ENCODE results near the gene UBA3. TPM values are rescaled to one million over a fixed set of nuclear protein-coding genes. Genes with fewer than 3 reads are reported as not detected.

UBA3 gene
- total RNA-seq, 1 experiment from 2014 or later, result 41.1 TPM

- no TSS peak for BruUV-seq (replicated peaks)
- DNase-seq (ENCODE audit: unreplicated experiment), result no peak
- ChIA-PET CTCF (no interaction called here), POLR2A (interaction anchor here (0.6 to 9.3 kb wide), 4 partner anchors 29 to 363 kb away, joined by 3 to 94 read pairs (median 32); partner anchors contain the start of genes ARL6IP5, TMF1 and UBA3)
- intact Hi-C loops (cut with micrococcal nuclease), result no loop called here
- TF ChIP-seq CTCF (IDR thresholded peaks at IDR 0.05; ENCODE audit: unreplicated experiment), result no peak
- Mint-ChIP-seq H3K4me3 (ENCODE audit: unreplicated experiment) (no peak overlapping the region), H3K9me3 (ENCODE audit: unreplicated experiment) (no peaks in the 10 kb centered on the region), H3K27ac (ENCODE audit: low read depth, unreplicated experiment) (no peak overlapping the region), H3K36me3 (ENCODE audit: insufficient read depth, unreplicated experiment) (peaks cover 28% of the 10 kb centered on the region), H3K27me3 (ENCODE audit: insufficient read depth, unreplicated experiment) (no peaks in the 10 kb centered on the region), H3K4me1 (ENCODE audit: insufficient read depth, unreplicated experiment) (peaks cover 15% of the 10 kb centered on the region)
These were observed 63.3 kb downstream of the UBA3 start for GRCh38 chr3:69016901-69017300.

GRCh38 chr3:69016102-69016501, 64.1 kb downstream of the UBA3 start:
- intact Hi-C loops (cut with micrococcal nuclease), result no loop called here
- ChIA-PET POLR2A (interaction anchor here (0.7 to 9.3 kb wide), 3 partner anchors 35 to 218 kb away, joined by 3 to 94 read pairs (median 61); partner anchors contain the start of genes ARL6IP5, TMF1 and UBA3), CTCF (no interaction called here)
- TF ChIP-seq CTCF (IDR thresholded peaks at IDR 0.05; ENCODE audit: unreplicated experiment), result no peak
- DNase-seq (ENCODE audit: unreplicated experiment), result no peak
- H3K4me3 Mint-ChIP-seq (ENCODE audit: unreplicated experiment), result no peak overlapping the region
- H3K4me1 Mint-ChIP-seq (ENCODE audit: insufficient read depth, unreplicated experiment), result peaks cover 18% of the 10 kb centered on the region
- H3K27ac Mint-ChIP-seq (ENCODE audit: low read depth, unreplicated experiment), result no peak overlapping the region
- peaks cover 30% of the 10 kb centered on the region for H3K36me3 Mint-ChIP-seq (ENCODE audit: insufficient read depth, unreplicated experiment)
- no TSS peak for BruUV-seq (replicated peaks)
- no peaks in the 10 kb centered on the region for H3K27me3 Mint-ChIP-seq (ENCODE audit: insufficient read depth, unreplicated experiment)
- H3K9me3 Mint-ChIP-seq (ENCODE audit: unreplicated experiment), result no peaks in the 10 kb centered on the region

GRCh38 chr3:69014022-69014580, 66.1 kb downstream of the UBA3 start:
- H3K27ac Mint-ChIP-seq (ENCODE audit: low read depth, unreplicated experiment), result peak overlapping the region; percentile 91
- ChIA-PET CTCF (interaction anchor here (1.0 to 1.9 kb wide), 5 partner anchors 7 to 72 kb away, joined by 4 to 12 read pairs (median 5); no protein-coding TSS in a partner anchor), POLR2A (interaction anchor here (0.5 to 9.3 kb wide), 16 partner anchors 9 to 527 kb away, joined by 3 to 94 read pairs (median 4); partner anchors contain the start of genes ARL6IP5, TMF1 and UBA3)
- H3K27me3 Mint-ChIP-seq (ENCODE audit: insufficient read depth, unreplicated experiment), result no peaks in the 10 kb centered on the region
- peaks cover 43% of the 10 kb centered on the region for H3K36me3 Mint-ChIP-seq (ENCODE audit: insufficient read depth, unreplicated experiment)
- H3K9me3 Mint-ChIP-seq (ENCODE audit: unreplicated experiment), result no peaks in the 10 kb centered on the region
- H3K4me1 Mint-ChIP-seq (ENCODE audit: insufficient read depth, unreplicated experiment), result peaks cover 32% of the 10 kb centered on the region
- intact Hi-C loops (cut with micrococcal nuclease), result loop anchor here (5.0 kb wide), 1 partner anchor 73 kb away; no protein-coding TSS in a partner anchor
- peak overlapping the region; percentile 89 for H3K4me3 Mint-ChIP-seq (ENCODE audit: unreplicated experiment)
- BruUV-seq (replicated peaks), result no TSS peak
- DNase-seq (ENCODE audit: unreplicated experiment), result no peak
- no peak for TF ChIP-seq CTCF (IDR thresholded peaks at IDR 0.05; ENCODE audit: unreplicated experiment)

- Mint-ChIP-seq H3K4me3 (ENCODE audit: unreplicated experiment) (peak within 1 kb of the TSS; percentile 89), H3K36me3 (ENCODE audit: insufficient read depth, unreplicated experiment) (peaks cover 39% of the 10 kb centered on the region), H3K27me3 (ENCODE audit: insufficient read depth, unreplicated experiment) (no peaks in the 10 kb centered on the region), H3K9me3 (ENCODE audit: unreplicated experiment) (no peaks in the 10 kb centered on the region), H3K4me1 (ENCODE audit: insufficient read depth, unreplicated experiment) (peaks cover 32% of the 10 kb centered on the region), H3K27ac (ENCODE audit: low read depth, unreplicated experiment) (peak within 1 kb of the TSS; percentile 91)
- peak; percentile 67 for TF ChIP-seq CTCF (IDR thresholded peaks at IDR 0.05; ENCODE audit: unreplicated experiment)
- ChIA-PET POLR2A (interaction anchor here (0.5 to 9.3 kb wide), 15 partner anchors 8 to 528 kb away, joined by 3 to 94 read pairs (median 4); partner anchors contain the start of genes ARL6IP5, TMF1 and UBA3), CTCF (interaction anchor here (1.0 to 1.9 kb wide), 5 partner anchors 8 to 72 kb away, joined by 4 to 12 read pairs (median 5); no protein-coding TSS in a partner anchor)
- intact Hi-C loops (cut with micrococcal nuclease), result loop anchor here (5.0 kb wide), 1 partner anchor 74 kb away; no protein-coding TSS in a partner anchor
- DNase-seq (ENCODE audit: unreplicated experiment), result peak; percentile 89
- no TSS peak for BruUV-seq (replicated peaks)
These were observed 66.7 kb downstream of the UBA3 start, which contains the start of gene EOGT for GRCh38 chr3:69013253-69014021. EOGT (minus strand) TSS chr3:69013684; CDS start chr3:69009846, 3,838 bp downstream.

All from MCF 10A (cell line).